Neural progenitor cell (in vitro differentiated cells): ENCODE measurements around the gene NEO1. TPM values are rescaled to one million over a fixed set of nuclear protein-coding genes. Genes with fewer than 3 reads are reported as not detected.

Experiments used
- DNase-seq: peaks from one replicate; pipeline ENCODE4 v3.0.0-alpha.2; 2016; ENCODE audit warnings: low spot score
- H2AFZ ChIP-seq: fragments of 200-600 bp; sonication (generic); replicated peaks from 2 replicates; pipeline ENCODE4 v1.6.1; 2016; ENCODE audit warnings: antibody characterized with exemption
- H3F3A ChIP-seq: fragments of 200-600 bp; sonication (generic); 2 replicates; pipeline ENCODE4 v1.6.1; 2016; ENCODE audit warnings: antibody characterized with exemption, low read depth
- H3K27ac ChIP-seq: fragments of 200-600 bp; sonication (generic); 2 replicates; pipeline ENCODE4 v1.5.1; 2016; ENCODE audit warnings: mild to moderate bottlenecking
- H3K27me3 ChIP-seq: fragments of 200-600 bp; sonication (generic); 2 replicates; pipeline ENCODE4 v1.6.1; 2016; ENCODE audit warnings: mild to moderate bottlenecking, moderate library complexity
- H3K36me3 ChIP-seq: fragments of 200-600 bp; sonication (generic); 2 replicates; pipeline ENCODE4 v1.5.1; 2016
- H3K4me1 ChIP-seq: fragments of 200-600 bp; sonication (generic); 2 replicates; pipeline ENCODE4 v1.6.1; 2016; ENCODE audit warnings: mixed run types
- H3K4me2 ChIP-seq: fragments of 200-600 bp; sonication (generic); 2 replicates; pipeline ENCODE4 v1.6.1; 2016
- H3K4me3 ChIP-seq: fragments of 200-600 bp; sonication (generic); 2 replicates; pipeline ENCODE4 v1.5.1; 2016
- H3K79me2 ChIP-seq: fragments of 200-600 bp; sonication (generic); 2 replicates; pipeline ENCODE4 v1.6.1; 2016; ENCODE audit warnings: low read depth
- H3K9ac ChIP-seq: fragments of 200-600 bp; sonication (generic); 2 replicates; pipeline ENCODE4 v1.6.1; 2016
- H3K9me3 ChIP-seq: fragments of 200-600 bp; sonication (generic); 2 replicates; pipeline ENCODE4 v1.5.1; 2016; ENCODE audit warnings: low read depth
- H4K20me1 ChIP-seq: fragments of 200-600 bp; sonication (generic); 2 replicates; pipeline ENCODE4 v1.6.1; 2016; ENCODE audit warnings: low read depth
- H3K27ac Mint-ChIP-seq: 3 replicates; pipeline ENCODE4 v1.8.0; 2021; ENCODE audit warnings: mixed read lengths
- H3K27me3 Mint-ChIP-seq: 2 replicates; pipeline ENCODE4 v1.8.0; 2022; ENCODE audit warnings: low read depth, mild to moderate bottlenecking, inconsistent platforms, moderate library complexity, mixed read lengths; ENCODE audit not compliant: insufficient read depth
- H3K36me3 Mint-ChIP-seq: 3 replicates; pipeline ENCODE4 v1.8.0; 2021; ENCODE audit warnings: mixed read lengths
- H3K4me1 Mint-ChIP-seq: 3 replicates; pipeline ENCODE4 v1.8.0; 2021; ENCODE audit warnings: mixed read lengths
- H3K4me3 Mint-ChIP-seq: 3 replicates; pipeline ENCODE4 v1.8.0; 2021; ENCODE audit warnings: mild to moderate bottlenecking, moderate library complexity, mixed read lengths
- H3K9me3 Mint-ChIP-seq: 3 replicates; pipeline ENCODE4 v1.8.0; 2020; ENCODE audit warnings: mixed read lengths
- CTCF ChIP-seq: fragments of 200-600 bp; sonication (generic); IDR thresholded peaks from 2 replicates; pipeline ENCODE4 v1.5.1; 2017; ENCODE audit warnings: antibody characterized with exemption, mild to moderate bottlenecking
- EZH2 ChIP-seq: fragments of 200-600 bp; sonication (generic); IDR thresholded peaks from 2 replicates; pipeline ENCODE4 v1.6.1; 2017; ENCODE audit warnings: antibody characterized with exemption, mild to moderate bottlenecking, moderate library complexity
- EZH2phosphoT487 ChIP-seq: fragments of 200-600 bp; sonication (generic); IDR thresholded peaks from 2 replicates; pipeline ENCODE4 v1.6.1; 2017; ENCODE audit warnings: antibody characterized with exemption
- total RNA-seq: library from RNA; depleted of rRNA; stranded (reverse); fragments of >200 nt; gene quantifications from 2 replicates; pipeline ENCODE4 v1.2.3, GENCODE V29; 2015; ENCODE audit warnings: low replicate concordance

The NEO1 gene
- total RNA-seq, 1 donor from 2014 or later: 77.9 TPM

- Histone ChIP-seq H3K27ac (no peak overlapping the region), H3K36me3 (no peaks in the 10 kb centered on the region), H3K79me2 (peaks cover 100% of the 10 kb centered on the region), H3K4me2 (no peak overlapping the region), H3K27me3 (no peaks in the 10 kb centered on the region), H2AFZ (no peak overlapping the region), H3K9me3 (no peaks in the 10 kb centered on the region), H3K4me3 (no peak overlapping the region), H3K4me1 (peaks cover 11% of the 10 kb centered on the region), H3F3A (no peaks in the 10 kb centered on the region), H3K9ac (no peak overlapping the region), H4K20me1 (peaks cover 24% of the 10 kb centered on the region)
- Mint-ChIP-seq H3K4me1 (no peaks in the 10 kb centered on the region), H3K9me3 (peaks cover 11% of the 10 kb centered on the region), H3K4me3 (no peak overlapping the region), H3K36me3 (peaks cover 7% of the 10 kb centered on the region), H3K27me3 (no peaks in the 10 kb centered on the region), H3K27ac (no peak overlapping the region)
- DNase-seq: no peak
- TF ChIP-seq CTCF (no peak), EZH2 (no peak), EZH2phosphoT487 (no peak)
These were observed 34.8 kb downstream of the NEO1 start for GRCh38 chr15:73087098-73087497.

DNA sequence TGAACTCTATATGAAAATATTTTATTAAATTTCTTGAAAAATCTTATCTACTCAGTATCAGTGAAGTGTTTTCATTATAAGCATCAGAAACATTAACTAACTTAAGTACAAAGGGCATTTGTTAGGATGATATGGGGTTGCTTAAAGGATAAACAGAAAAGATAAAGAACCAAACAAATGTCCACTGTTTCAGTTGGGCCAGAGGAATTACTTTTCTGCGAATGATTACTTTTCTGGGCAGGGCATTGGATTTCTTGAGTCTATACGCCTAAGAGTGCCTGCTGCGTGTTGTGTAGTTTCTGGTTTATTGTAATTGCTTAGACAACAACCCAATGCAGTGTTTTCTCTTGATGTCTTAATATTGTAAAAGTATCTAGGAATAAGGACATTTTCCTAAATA is 52.8 kb downstream of the NEO1 start:
- H3K4me2 ChIP-seq: no peak overlapping the region
- no peak overlapping the region for H3K27ac ChIP-seq
- TF ChIP-seq EZH2 (no peak), EZH2phosphoT487 (no peak), CTCF (no peak)
- no peak overlapping the region for H2AFZ ChIP-seq
- H3K9me3 ChIP-seq: no peaks in the 10 kb centered on the region
- peaks cover 54% of the 10 kb centered on the region for H4K20me1 ChIP-seq
- H3K79me2 ChIP-seq: peaks cover 98% of the 10 kb centered on the region
- Mint-ChIP-seq H3K27ac (no peak overlapping the region), H3K36me3 (no peaks in the 10 kb centered on the region), H3K9me3 (no peaks in the 10 kb centered on the region), H3K27me3 (no peaks in the 10 kb centered on the region), H3K4me1 (peaks cover 7% of the 10 kb centered on the region), H3K4me3 (no peak overlapping the region)
- H3K36me3 ChIP-seq: no peaks in the 10 kb centered on the region
- H3K9ac ChIP-seq: no peak overlapping the region
- H3K4me3 ChIP-seq: no peak overlapping the region
- no peaks in the 10 kb centered on the region for H3K27me3 ChIP-seq
- DNase-seq: no peak
- peaks cover 4% of the 10 kb centered on the region for H3F3A ChIP-seq
- H3K4me1 ChIP-seq: peaks cover 7% of the 10 kb centered on the region

DNA sequence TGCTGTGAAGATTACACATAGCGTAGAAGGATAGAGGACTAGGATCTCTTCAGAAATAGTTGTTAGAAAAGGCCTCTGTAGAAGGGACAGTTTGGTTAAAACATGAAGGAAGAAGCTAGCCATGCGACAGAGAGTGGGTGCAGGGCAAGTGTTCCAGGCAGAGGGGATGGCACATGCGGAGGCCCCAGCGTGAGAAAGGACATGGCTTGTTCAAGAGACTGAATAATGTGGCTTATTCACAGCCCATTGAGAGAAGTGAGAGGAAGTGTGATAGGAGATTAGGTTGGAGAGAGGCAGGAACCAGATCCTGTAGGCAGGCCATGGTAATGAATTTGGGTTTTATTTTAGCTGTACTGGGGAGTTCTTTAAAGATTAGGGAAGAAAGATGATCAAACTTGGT is 56.4 kb downstream of the NEO1 start:
- no peaks in the 10 kb centered on the region for H3K9me3 Mint-ChIP-seq
- Histone ChIP-seq H2AFZ (no peak overlapping the region), H3K27ac (no peak overlapping the region), H3K36me3 (no peaks in the 10 kb centered on the region), H3K79me2 (peaks cover 98% of the 10 kb centered on the region), H3K4me3 (no peak overlapping the region), H4K20me1 (peaks cover 58% of the 10 kb centered on the region), H3F3A (peaks cover 4% of the 10 kb centered on the region), H3K27me3 (no peaks in the 10 kb centered on the region), H3K4me1 (peaks cover 12% of the 10 kb centered on the region), H3K9me3 (no peaks in the 10 kb centered on the region), H3K4me2 (no peak overlapping the region), H3K9ac (no peak overlapping the region)
- DNase-seq: peak; percentile 40
- H3K27me3 Mint-ChIP-seq: no peaks in the 10 kb centered on the region
- peaks cover 7% of the 10 kb centered on the region for H3K4me1 Mint-ChIP-seq
- no peaks in the 10 kb centered on the region for H3K36me3 Mint-ChIP-seq
- H3K27ac Mint-ChIP-seq: no peak overlapping the region
- H3K4me3 Mint-ChIP-seq: no peak overlapping the region
- TF ChIP-seq EZH2 (no peak), CTCF (no peak), EZH2phosphoT487 (no peak)
